HTERT RPE-1 (cell line): ENCODE results near the gene TMEM25.
"Not testable (repeated sequence)": the region's sequence is repeated elsewhere in the genome, so short reads cannot be mapped to it uniquely, and the experiment has no call there.

Experiments used
- in situ Hi-C: fragments of 300-500 bp; cut with MboI; formaldehyde crosslinking; loops from 4 replicates; pipeline ENCODE4 v1.14.3; 2020; ENCODE audit warnings: low sequenced_read_pairs

Gene TMEM25

GRCh38 chr11:118531597-118532084 lies 649 bp downstream of the TMEM25 start:
- in situ Hi-C loops = no loop called here

- in situ Hi-C loops = no loop called here
These were observed 1.1 kb downstream of the TMEM25 start for GRCh38 chr11:118532091-118532490.

- in situ Hi-C loops = no loop called here
These were observed 2.1 kb downstream of the TMEM25 start for GRCh38 chr11:118532852-118533768.

- in situ Hi-C loops = no loop called here
These were observed 3.1 kb downstream of the TMEM25 start for GRCh38 chr11:118533769-118534729.

GRCh38 chr11:118535261-118535660 lies 4.3 kb downstream of the TMEM25 start:
- in situ Hi-C loops = no loop called here

- in situ Hi-C loops = no loop called here
These were observed 5.7 kb downstream of the TMEM25 start for GRCh38 chr11:118536726-118537125.

- in situ Hi-C loops = no loop called here
These were observed 6.5 kb downstream of the TMEM25 start for GRCh38 chr11:118537409-118537980.

- in situ Hi-C loops = no loop called here
These were observed 13.1 kb downstream of the TMEM25 start for GRCh38 chr11:118544010-118544646.

- in situ Hi-C loops = no loop called here
These were observed 13.6 kb downstream of the TMEM25 start for GRCh38 chr11:118544647-118545010.

- in situ Hi-C loops = no loop called here
These were observed 14.5 kb downstream of the TMEM25 start for GRCh38 chr11:118545533-118545932.

GRCh38 chr11:118547132-118547531 lies 16.1 kb downstream of the TMEM25 start:
- in situ Hi-C loops = no loop called here

- in situ Hi-C loops = no loop called here
These were observed 21.3 kb downstream of the TMEM25 start for GRCh38 chr11:118552341-118552740.

- in situ Hi-C loops = no loop called here
These were observed 29.8 kb downstream of the TMEM25 start for GRCh38 chr11:118560806-118561205.

- in situ Hi-C loops = no loop called here
These were observed 34.1 kb downstream of the TMEM25 start for GRCh38 chr11:118565051-118565450.

- in situ Hi-C loops = no loop called here
These were observed 38.7 kb downstream of the TMEM25 start for GRCh38 chr11:118569670-118570069.

GRCh38 chr11:118570787-118571186 lies 39.8 kb downstream of the TMEM25 start:
- in situ Hi-C loops = no loop called here

- in situ Hi-C loops = not testable (repeated sequence)
These were observed 40.7 kb downstream of the TMEM25 start for GRCh38 chr11:118571701-118572060.

GRCh38 chr11:118572061-118572980 lies 41.3 kb downstream of the TMEM25 start, which contains the start of gene ARCN1:
Gene ARCN1 (plus strand): TSS chr11:118572409. CDS start chr11:118572548, 139 bp downstream.
- in situ Hi-C loops = no loop called here

- in situ Hi-C loops = no loop called here
These were observed 42.1 kb downstream of the TMEM25 start for GRCh38 chr11:118572981-118573550.
